HUES64 (cell line): ENCODE results near the gene SENP1.

Source experiments
- H3K27ac ChIP-seq: 2 replicates; pipeline ENCODE4 v1.7.0; 2013; ENCODE audit warnings: low read depth, low read length, inconsistent platforms
- H3K27me3 ChIP-seq: 2 replicates; pipeline ENCODE4 v1.6.1; 2013; ENCODE audit warnings: mild to moderate bottlenecking, low read length; ENCODE audit not compliant: insufficient read depth
- H3K36me3 ChIP-seq: 2 replicates; pipeline ENCODE4 v1.6.1; 2013; ENCODE audit warnings: mild to moderate bottlenecking, low read length; ENCODE audit not compliant: insufficient read depth
- H3K4me1 ChIP-seq: 2 replicates; pipeline ENCODE4 v1.6.1; 2013; ENCODE audit warnings: mild to moderate bottlenecking, low read length, moderate library complexity; ENCODE audit not compliant: insufficient read depth
- H3K4me3 ChIP-seq: 2 replicates; pipeline ENCODE4 v1.5.1; 2013; ENCODE audit warnings: mild to moderate bottlenecking, low read length, moderate library complexity
- H3K9ac ChIP-seq: 2 replicates; pipeline ENCODE4 v1.6.1; 2013; ENCODE audit warnings: mild to moderate bottlenecking, low read depth, low read length
- H3K9me3 ChIP-seq: 2 replicates; pipeline ENCODE4 v1.6.1; 2013; ENCODE audit warnings: low read depth, low read length; ENCODE audit not compliant: insufficient read depth
- WGBS: fragments of 150-250, 120-280 bp; methylation state at CpG from one replicate; pipeline ENCODE4 v1.1.7; 2013; ENCODE audit warnings: missing lambda C conversion rate; 5-methylcytosine and 5-hydroxymethylcytosine counted together

Gene SENP1

GRCh38 chr12:48078901-48079300 is 27.0 kb downstream of the SENP1 start:
- H3K9me3 ChIP-seq: no peaks in the 10 kb centered on the region
- no peaks in the 10 kb centered on the region for H3K4me1 ChIP-seq
- WGBS: 96% methylated on average over 5 of the region's 5 CpGs
- no peaks in the 10 kb centered on the region for H3K27me3 ChIP-seq
- H3K9ac ChIP-seq: no peak overlapping the region
- H3K27ac ChIP-seq: no peak overlapping the region
- no peak overlapping the region for H3K4me3 ChIP-seq
- H3K36me3 ChIP-seq: peaks cover 55% of the 10 kb centered on the region

- peaks cover 55% of the 10 kb centered on the region for H3K36me3 ChIP-seq
- WGBS: 91% methylated on average over 2 of the region's 2 CpGs
These were observed 28.8 kb downstream of the SENP1 start for GRCh38 chr12:48077111-48077510.

DNA sequence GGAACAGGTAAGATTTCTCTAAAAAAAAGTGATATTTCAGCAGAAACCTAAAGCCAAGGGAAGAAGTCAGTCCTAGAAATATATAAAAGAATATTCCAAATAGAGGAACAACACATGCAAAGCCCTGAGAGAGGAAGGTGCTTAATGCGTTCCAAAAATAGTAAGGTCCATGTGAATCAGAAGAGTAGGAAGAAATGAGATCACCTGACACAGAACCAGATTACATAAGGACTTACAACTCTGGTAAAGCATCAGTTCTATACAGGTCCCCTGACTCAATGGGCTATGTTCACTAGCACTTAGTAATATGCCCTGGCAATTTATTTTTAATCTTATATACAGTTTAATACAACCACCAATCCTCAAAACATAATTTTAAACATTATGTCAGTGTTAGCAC is 30.0 kb downstream of the SENP1 start:
- Histone ChIP-seq H3K27me3 (no peaks in the 10 kb centered on the region), H3K9ac (no peak overlapping the region), H3K4me1 (no peaks in the 10 kb centered on the region), H3K27ac (no peak overlapping the region), H3K4me3 (no peak overlapping the region), H3K9me3 (no peaks in the 10 kb centered on the region), H3K36me3 (peaks cover 56% of the 10 kb centered on the region)
- WGBS: no CpG with 5 or more reads among the region's 1 CpG

More at GRCh38 chr12:48077111-48077510, 28.8 kb downstream of the SENP1 start:
- Histone ChIP-seq H3K9me3 (no peaks in the 10 kb centered on the region), H3K9ac (no peak overlapping the region), H3K27me3 (no peaks in the 10 kb centered on the region), H3K4me1 (no peaks in the 10 kb centered on the region), H3K4me3 (no peak overlapping the region), H3K27ac (no peak overlapping the region)

DNA sequence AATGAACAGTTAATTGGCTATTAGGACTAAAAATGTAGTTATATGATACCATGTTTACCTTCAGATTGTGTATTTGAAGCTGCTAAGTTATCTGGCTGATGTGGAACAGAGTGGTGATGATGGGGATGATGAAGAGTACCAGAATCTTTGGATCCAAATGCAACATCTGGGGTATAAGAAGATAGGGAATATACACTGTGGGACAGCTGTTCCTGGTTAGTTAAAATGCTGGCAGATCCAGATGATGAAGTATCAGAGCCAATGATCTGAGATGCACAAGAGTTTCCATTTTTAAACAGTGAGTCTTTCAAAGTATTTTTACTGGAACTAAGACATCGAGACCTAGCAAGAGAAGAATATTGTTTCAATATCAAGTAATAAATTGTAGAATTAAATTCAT is 31.6 kb downstream of the SENP1 start:
- no peak overlapping the region for H3K9ac ChIP-seq
- WGBS: no CpG with 5 or more reads among the region's 1 CpG
- no peak overlapping the region for H3K27ac ChIP-seq
- H3K4me1 ChIP-seq: no peaks in the 10 kb centered on the region
- peaks cover 56% of the 10 kb centered on the region for H3K36me3 ChIP-seq
- H3K4me3 ChIP-seq: no peak overlapping the region
- H3K27me3 ChIP-seq: no peaks in the 10 kb centered on the region
- no peaks in the 10 kb centered on the region for H3K9me3 ChIP-seq

DNA sequence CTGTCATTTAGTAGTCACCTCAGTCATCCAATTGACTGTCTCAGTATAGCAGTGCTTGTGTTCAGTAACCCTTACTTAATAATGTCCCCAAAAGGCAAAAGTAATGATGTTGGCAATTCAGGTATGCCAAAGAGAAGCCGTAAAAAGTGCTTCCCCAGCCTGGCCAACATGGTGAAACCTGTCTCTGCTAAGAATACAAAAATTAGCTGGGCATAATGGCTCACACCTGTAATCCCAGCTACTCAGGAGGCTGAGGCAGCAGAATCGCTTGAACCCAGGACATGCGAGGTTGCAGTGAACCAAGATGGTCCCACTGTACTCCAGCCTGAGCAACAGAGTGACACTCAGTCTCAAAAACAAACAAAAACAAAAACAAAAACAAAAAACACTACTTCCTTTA is 33.6 kb downstream of the SENP1 start:
- peaks cover 59% of the 10 kb centered on the region for H3K36me3 ChIP-seq
- H3K9ac ChIP-seq: no peak overlapping the region
- WGBS: 98% methylated on average over 3 of the region's 3 CpGs
- H3K9me3 ChIP-seq: no peaks in the 10 kb centered on the region
- H3K4me3 ChIP-seq: no peak overlapping the region
- H3K27ac ChIP-seq: no peak overlapping the region
- no peaks in the 10 kb centered on the region for H3K4me1 ChIP-seq
- H3K27me3 ChIP-seq: no peaks in the 10 kb centered on the region

- 100% methylated on average over 1 of the region's 2 CpGs for WGBS
- Histone ChIP-seq H3K4me3 (no peak overlapping the region), H3K9me3 (no peaks in the 10 kb centered on the region), H3K36me3 (peaks cover 64% of the 10 kb centered on the region), H3K27me3 (no peaks in the 10 kb centered on the region), H3K4me1 (no peaks in the 10 kb centered on the region), H3K9ac (no peak overlapping the region), H3K27ac (no peak overlapping the region)
These were observed 34.1 kb downstream of the SENP1 start for GRCh38 chr12:48071808-48072207.

- Histone ChIP-seq H3K27ac (no peak overlapping the region), H3K9me3 (no peaks in the 10 kb centered on the region), H3K36me3 (peaks cover 74% of the 10 kb centered on the region), H3K9ac (no peak overlapping the region), H3K27me3 (no peaks in the 10 kb centered on the region), H3K4me3 (no peak overlapping the region), H3K4me1 (no peaks in the 10 kb centered on the region)
- 95% methylated on average over 4 of the region's 4 CpGs for WGBS
These were observed 35.1 kb downstream of the SENP1 start for GRCh38 chr12:48070731-48071130.

- Histone ChIP-seq H3K36me3 (peaks cover 81% of the 10 kb centered on the region), H3K9me3 (no peaks in the 10 kb centered on the region), H3K4me1 (no peaks in the 10 kb centered on the region), H3K4me3 (no peak overlapping the region), H3K9ac (no peak overlapping the region), H3K27ac (no peak overlapping the region), H3K27me3 (no peaks in the 10 kb centered on the region)
- 80% methylated on average over 1 of the region's 1 CpG for WGBS
These were observed 35.8 kb downstream of the SENP1 start for GRCh38 chr12:48070033-48070432.

- Histone ChIP-seq H3K4me1 (no peaks in the 10 kb centered on the region), H3K36me3 (peaks cover 83% of the 10 kb centered on the region), H3K4me3 (no peak overlapping the region), H3K27ac (no peak overlapping the region), H3K27me3 (no peaks in the 10 kb centered on the region), H3K9ac (no peak overlapping the region), H3K9me3 (no peaks in the 10 kb centered on the region)
- WGBS: 93% methylated on average over 1 of the region's 1 CpG
These were observed 36.6 kb downstream of the SENP1 start for GRCh38 chr12:48069241-48069640.

- no peaks in the 10 kb centered on the region for H3K9me3 ChIP-seq
- H3K27ac ChIP-seq: no peak overlapping the region
- no peaks in the 10 kb centered on the region for H3K4me1 ChIP-seq
- no peaks in the 10 kb centered on the region for H3K27me3 ChIP-seq
- H3K4me3 ChIP-seq: no peak overlapping the region
- WGBS: 97% methylated on average over 2 of the region's 2 CpGs
- no peak overlapping the region for H3K9ac ChIP-seq
- peaks cover 83% of the 10 kb centered on the region for H3K36me3 ChIP-seq
These were observed 37.4 kb downstream of the SENP1 start for GRCh38 chr12:48068457-48068856.

GRCh38 chr12:48067250-48067938 is 38.5 kb downstream of the SENP1 start:
- Histone ChIP-seq H3K4me3 (no peak overlapping the region), H3K36me3 (peaks cover 83% of the 10 kb centered on the region), H3K9ac (no peak overlapping the region), H3K27me3 (no peaks in the 10 kb centered on the region), H3K4me1 (no peaks in the 10 kb centered on the region), H3K27ac (no peak overlapping the region), H3K9me3 (no peaks in the 10 kb centered on the region)
- 95% methylated on average over 4 of the region's 4 CpGs for WGBS

- Histone ChIP-seq H3K27ac (no peak overlapping the region), H3K36me3 (peaks cover 86% of the 10 kb centered on the region), H3K4me1 (no peaks in the 10 kb centered on the region), H3K9me3 (no peaks in the 10 kb centered on the region), H3K9ac (no peak overlapping the region), H3K4me3 (no peak overlapping the region), H3K27me3 (no peaks in the 10 kb centered on the region)
- WGBS: 96% methylated on average over 5 of the region's 5 CpGs
These were observed 40.8 kb downstream of the SENP1 start for GRCh38 chr12:48065041-48065440.
